Mesenteric fat pad (tissue), 1 donor: ENCODE data around the gene MBD5. TPM values are rescaled to one million over a fixed set of nuclear protein-coding genes. Genes with fewer than 3 reads are reported as not detected.

Source experiments
- DNase-seq: peaks from one replicate; pipeline ENCODE4 v3.0.0-alpha.2; 2020; ENCODE audit warnings: low spot score
- total RNA-seq: library from RNA; stranded (reverse); fragmentation: NEBNext Ultra II Directional; extraction: Animal tissue kit (Norgen Biotek cat#: 25700); gene quantifications from one replicate; pipeline ENCODE4 v1.2.1, GENCODE V29; 2021
- donor health status: DM: yes; HTN: yes; CAD: no.

The MBD5 gene
- total RNA-seq, 1 donor from 2014 or later, result 28.1 TPM

DNA sequence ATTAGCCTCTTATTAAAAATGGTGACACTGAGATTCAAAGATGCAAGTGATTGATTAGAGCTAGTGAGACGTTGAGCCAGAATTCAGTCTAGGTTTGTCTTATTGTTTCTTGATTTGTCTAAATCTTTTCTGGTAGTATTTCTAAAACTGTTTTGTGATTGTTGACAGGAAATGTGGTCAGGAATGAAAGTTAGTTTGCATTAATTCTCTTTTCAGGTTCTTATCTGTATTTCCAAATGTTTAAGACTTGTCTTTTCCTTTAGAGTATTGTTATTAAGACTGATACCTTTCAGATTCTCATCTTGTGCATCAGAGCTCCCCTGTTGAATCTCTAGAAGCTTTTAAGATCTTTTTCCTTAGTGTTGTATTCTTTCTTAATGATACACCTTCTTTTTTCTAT lies 89.3 kb downstream of the MBD5 start:
- no peak for DNase-seq

DNA sequence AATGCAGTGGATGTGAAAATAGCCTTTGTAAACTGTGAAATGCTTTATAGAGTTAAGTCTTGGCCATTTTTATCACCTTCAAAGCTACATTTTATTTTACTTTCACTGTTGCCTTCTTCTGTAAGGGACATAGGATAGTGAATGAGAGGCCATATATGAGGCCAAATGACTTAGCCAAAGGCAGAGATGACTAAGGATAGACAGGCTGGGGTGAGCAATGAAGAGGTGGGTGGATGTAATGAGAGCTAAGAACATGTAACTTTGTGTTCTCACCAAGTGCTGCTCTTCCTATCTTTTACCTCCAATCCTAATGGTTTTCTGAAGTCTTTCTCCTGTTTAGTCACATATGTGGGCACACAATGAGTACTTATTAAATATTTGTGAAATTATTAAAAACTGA lies 101.9 kb downstream of the MBD5 start:
- DNase-seq, result no peak

DNA sequence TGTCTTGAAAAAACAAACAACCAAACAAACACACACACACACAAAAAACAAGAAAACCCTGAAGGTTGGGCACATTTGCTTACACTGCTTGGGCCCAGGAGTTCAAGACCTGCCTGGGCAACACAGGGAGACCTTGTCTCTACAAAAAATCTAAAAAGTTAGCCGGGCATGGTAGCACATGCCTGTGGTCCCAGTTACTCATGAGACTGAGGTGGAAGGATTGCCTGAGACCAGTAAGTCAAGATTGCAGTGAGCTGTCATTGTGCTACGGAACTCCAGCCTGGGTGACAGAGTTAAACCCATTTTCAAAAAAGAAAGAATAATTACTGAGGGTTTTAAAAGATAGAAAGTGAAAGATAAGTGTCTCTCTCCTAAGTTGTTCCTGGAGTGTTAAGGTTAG lies 103.4 kb downstream of the MBD5 start:
- no peak for DNase-seq

DNA sequence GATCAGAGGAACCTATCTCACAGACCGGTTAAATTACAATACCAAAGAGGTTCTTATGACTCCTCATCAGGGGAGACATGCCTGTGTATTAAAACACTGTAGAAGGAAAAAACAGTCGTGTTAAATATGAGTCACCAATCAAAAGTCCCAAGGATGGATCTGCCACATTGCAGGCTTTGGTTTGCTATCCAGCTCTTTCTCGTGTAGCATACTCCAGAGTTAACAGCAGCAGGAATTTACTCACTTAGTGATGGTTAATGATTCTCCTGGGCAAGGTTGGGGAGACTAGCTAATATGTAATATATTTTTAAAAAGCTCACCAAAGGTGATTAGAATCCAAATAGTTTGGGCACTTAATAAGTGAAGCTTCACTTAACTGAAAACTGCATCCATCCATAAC lies 109.7 kb downstream of the MBD5 start:
- no peak for DNase-seq

DNA sequence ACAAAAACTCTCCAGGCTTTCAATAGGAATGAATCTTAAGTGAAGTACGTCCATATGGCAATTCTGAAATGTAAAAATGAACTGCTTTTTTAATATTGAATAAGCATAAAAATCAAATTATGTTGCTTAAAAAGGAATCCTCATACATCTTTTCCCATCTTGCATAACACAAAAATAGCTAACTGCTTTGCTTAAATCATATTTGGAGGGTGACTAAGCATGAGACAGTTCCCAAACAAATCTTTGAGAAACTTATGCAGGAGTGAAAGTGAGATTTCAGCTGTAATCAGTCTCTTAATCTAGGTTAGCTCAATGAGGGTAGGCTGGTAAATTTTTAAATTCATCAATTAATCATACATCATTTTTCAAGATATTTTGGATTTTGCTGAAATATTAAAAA lies 111.5 kb downstream of the MBD5 start:
- DNase-seq, result no peak

DNA sequence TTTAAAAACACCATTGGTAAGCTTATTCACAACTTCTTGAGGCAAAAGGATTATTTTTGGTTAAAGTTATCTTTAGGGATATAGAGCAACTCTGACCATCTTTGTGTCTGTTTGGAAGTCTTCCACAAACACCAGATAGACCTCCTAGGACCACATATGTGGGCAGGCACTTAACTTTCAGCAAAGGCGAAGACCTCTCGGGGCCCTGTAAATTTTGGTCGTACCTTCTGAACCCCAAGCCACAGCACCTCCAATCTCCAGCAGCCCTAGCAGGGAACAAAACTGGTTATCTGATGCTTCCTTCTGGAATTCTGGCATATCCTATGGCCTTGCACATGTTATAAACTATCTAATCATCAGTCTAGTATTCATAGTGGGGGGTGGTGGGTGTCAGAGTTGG lies 114.8 kb downstream of the MBD5 start:
- no peak for DNase-seq

DNA sequence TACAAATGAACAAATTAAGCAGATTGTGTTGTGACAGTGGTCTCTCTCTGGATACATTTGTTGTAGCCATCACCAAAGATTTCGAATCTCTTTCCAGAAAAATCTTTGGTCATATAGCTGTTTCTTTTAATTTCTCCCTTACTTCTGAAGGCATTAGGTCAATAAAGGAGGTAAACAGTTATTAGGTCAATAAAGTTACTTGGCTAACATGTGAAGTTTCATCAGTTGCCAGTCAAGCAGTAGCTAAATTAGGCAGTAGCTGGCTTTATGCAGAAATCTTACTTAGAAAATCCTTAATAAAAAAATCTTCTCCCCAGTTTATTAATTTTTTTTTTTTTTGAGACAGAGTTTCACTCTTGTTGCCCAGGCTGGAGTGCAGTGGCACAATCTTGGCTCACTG lies 115.5 kb downstream of the MBD5 start:
- DNase-seq, result no peak

DNA sequence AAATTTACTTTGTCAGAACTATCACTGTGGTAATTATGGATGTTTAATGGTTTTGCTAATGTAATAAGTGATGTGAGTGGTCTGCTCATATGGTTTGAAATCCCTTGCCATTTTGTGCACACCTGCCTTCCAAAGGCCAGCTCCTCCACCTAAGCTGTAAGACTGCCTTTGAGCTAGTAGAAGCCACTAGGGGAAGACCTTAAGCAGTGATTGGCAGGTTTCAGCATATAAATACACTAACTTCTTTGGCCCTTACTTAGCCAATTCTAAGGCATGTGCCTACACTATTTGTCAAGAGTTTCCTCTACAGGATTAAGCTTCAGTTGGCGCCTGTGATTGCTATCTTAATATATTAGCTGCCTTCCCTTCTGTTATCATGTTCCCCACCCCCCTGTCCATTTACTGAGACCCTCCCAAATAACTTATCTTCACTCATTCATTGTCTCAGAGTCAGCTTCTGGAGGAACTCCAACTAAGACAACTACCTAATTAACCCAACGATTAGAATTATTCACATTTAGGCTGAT lies 141.1 kb downstream of the MBD5 start:
- no peak for DNase-seq

DNA sequence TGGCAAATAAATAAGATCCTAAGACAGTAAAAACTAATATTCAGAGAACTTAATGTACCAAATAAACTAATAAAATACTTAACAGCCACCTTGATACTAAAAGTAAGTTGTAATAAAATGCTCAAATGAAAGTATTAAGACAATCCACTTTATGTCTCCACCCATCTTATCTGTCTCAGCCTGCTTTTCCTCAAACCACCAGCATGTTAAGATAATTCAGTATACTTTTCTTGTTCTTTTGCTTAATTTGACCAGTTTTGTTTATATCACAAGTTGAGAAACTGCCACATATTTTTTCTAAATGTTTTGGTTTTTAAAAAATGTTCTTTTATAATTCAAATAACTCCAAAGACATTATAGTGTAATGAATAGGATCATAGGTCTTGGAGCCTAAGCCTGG lies 142.0 kb downstream of the MBD5 start:
- no peak for DNase-seq

DNA sequence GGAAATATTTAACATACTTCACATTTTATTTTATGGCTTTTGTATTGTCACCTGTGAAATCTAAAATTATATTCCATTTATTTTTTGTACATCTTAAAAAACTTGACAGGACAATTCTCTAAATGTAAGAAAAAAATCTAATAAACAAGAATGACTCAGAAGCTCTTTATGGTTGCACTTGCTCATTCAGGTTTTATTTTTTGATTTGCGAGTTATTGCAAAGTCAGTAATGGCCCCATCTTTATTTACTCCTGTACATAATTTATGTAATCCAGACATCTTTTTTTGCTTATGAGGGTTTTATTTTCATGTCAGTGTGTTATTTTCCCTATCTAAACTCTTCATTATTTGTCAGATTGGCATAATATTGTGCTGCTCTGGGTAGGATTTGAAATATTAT lies 145.1 kb downstream of the MBD5 start:
- no peak for DNase-seq

DNA sequence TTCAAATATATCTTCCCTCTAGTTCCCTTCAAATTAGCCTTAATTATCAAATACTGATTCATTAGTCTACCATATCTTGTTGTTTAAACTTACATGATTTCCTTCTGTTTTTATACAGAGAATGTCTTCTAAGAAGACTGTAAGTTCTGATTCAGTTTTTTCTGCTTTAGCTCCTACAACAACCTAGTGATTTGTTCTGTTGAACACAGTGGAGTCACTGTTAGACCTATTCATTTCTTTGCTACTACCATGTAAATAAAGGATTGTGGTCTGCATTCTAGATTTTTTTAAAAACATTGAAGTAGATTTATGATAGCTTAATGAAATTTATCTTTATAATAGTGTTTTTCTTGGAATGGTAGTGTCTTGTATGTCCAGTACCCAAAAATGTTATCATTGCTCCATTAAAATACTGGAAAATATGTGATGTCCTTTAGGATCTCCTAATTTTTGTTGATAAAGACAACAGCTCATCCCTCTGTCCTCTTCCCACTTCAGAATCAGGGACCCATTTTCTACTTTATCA lies 146.4 kb downstream of the MBD5 start:
- DNase-seq, result no peak

DNA sequence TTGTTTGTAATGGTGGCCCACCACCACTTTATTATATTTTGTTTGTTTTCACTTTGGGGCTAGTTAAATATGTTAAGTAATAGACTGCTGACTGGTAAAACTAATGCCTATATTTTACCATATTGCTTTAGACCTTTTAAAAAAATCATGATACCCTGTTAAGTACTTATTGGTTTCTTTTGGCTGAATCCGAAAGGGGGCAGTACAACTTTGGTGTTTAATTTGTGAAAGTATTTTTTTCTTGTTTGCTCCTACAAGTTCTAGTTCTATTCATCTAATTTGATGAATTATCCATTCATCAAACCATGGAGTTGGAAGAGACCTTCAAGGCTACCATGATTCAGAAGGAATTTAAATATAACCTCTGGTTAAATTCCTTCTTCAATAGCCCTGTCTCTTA lies 147.0 kb downstream of the MBD5 start:
- no peak for DNase-seq

DNA sequence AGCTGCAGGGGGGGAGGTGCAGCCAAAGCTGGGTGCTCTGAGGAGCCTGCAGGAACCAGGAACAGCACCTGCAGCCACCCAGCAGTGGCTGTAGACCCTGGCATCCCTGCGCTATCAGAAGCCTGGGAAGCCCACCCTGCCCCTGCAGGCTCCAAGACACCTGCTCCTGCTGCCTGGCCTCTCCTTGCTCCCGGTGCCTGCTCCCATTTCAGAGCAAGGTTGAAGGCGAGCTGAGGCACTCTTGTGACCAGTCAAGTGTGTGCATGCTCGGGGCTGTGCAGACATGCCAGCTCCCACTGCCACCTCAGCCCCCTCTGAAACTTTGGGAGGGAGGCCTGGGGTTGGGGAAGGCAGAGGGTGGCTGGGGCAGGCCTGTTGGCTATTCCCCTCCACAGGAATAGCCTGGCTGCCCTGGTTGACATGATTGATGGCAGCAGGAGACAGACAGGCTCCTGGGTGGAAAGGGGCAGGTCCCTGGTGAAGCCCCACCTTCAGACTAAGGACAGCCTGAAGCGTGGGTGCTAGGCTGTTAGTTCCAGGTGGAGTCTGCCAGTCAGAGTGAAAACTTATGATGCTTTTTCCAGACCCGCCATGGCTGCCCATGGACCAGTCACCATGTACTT lies 151.4 kb downstream of the MBD5 start:
- DNase-seq, result no peak

DNA sequence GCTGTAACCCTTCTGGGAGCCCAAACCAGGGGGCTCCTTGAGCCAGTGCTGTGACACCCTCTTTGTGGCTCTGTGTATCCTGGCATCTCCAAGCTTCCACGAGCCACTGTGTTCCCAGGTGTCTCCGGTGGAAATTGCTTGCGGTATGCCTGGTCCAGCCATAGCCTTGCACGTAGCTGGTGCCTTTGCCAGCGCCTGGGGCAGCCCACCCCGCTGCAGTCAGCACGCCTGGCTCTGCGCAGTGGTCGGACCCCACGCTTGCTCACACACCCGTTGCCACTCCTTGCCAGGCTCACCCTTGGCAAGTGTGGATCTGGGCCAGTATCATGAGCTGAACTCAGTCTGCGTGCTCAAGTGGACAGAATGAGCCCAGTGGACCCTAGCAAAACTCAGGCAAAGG lies 152.3 kb downstream of the MBD5 start:
- no peak for DNase-seq

DNA sequence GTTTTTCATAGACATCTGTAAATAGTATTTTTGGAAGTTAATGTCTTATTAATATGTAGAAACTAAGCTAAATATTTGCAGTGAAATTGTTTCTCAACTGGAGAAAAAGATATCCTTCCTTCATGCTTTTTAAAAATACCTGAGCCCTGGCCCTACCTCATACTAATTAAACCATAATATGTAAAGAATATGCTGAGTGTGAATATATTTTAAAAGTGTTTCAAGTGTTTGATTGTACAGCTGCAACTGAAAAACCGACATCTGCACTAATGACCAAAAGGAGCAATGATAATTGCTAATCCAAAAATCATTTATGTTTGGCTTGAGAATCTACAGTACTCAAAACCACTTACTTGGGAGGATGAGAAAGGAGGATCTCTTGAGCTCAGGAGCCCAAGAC lies 156.7 kb downstream of the MBD5 start:
- DNase-seq, result no peak

DNA sequence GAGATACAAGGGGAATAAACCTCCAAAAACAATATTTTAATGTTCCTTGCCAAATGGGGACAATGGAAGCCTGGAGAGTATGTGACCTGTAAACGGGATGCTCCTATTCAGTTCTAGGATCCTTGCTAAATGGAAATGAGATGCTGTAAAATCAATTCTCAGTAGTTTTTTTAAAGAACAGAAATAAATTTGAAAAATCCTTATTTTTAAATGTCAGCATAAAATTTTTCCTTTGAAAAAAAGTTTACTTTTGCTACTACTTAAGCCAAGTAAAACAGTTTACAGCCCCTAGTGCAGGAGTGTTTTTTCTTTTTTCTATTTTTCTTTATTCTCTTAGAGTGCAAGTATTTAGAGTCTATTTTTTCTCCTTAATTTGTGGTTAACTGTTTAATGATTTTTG lies 158.8 kb downstream of the MBD5 start:
- no peak for DNase-seq

DNA sequence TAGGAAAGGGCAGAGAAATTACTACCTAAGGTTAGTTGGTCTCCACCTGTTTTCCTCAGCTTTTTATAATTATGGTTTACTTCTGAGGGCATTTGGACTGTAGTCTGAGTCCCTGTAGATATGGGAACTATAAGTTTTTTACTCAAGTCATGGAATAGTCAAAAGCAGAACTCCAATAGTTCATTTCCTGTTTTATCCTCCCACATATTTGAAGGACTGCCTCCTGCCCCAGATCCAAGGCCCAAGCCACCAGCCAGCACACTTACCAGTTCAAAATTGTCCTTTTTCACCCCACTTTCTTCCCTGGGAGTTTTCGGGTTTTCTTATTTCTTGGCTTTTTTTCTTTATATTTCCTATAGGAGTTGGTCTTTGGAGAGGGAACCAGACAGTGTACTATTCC lies 164.1 kb downstream of the MBD5 start:
- DNase-seq, result no peak

DNA sequence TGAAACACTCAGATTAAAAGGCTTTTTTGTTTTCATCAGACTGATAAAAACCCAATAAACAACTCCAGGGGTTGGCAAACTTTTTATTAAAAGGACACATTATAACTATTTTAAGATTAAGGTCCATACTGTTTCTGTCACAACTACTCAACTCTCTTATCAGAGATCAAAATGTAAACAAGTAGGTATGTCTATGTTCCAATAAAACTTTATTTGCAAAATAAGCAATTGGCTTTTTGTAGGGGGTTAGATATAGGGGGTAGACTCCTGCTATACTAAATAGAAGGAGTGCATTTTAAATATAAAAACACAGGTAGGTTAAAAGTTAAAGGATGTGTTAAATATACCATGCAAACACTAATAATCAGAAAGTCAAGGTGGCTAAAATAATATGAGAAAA lies 174.0 kb downstream of the MBD5 start:
- no peak for DNase-seq

DNA sequence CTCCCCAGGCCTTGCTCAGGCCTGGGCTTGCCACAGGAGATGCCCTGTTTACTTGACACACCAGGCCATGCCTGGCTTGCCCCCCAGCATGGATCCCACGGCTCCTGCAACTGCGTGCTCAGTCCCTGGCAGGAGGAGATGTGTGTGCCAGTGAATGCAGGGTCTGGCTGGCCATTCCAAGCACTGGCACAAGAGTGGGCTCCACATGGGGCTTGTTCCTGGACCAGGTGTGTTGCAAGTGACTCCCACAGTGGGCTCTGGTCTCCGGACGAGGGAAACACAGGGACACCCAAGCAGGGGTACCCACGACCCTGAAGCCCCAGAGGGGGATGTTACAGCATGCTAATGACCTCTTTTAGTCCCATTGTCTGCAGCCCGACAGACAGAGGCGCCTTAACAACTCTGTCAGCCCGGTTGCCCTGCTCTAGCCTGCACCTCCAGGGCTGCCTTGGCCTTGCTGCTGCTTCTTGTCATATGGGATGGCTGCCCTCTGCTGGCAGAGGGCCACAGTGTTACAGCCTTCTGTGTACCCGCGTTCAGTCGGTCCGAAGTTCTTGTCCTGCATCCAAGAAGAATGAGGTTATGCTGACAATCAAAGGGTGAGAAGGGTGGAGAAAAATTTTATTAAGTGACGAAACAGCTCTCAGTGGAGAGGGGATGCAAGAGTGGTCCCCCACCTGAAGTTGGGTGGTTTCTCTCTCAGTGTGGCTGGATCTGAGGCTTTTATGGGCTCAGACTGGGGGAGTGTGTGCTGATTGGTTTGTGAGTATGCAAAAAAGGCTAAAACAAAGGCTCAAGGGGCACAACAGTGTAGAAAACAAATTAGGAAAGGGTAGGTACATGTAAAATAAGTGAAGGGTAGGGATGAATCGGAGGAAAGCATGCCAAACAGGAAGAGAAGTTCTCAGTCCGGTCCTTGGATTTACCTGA lies 180.4 kb downstream of the MBD5 start:
- no peak for DNase-seq

DNA sequence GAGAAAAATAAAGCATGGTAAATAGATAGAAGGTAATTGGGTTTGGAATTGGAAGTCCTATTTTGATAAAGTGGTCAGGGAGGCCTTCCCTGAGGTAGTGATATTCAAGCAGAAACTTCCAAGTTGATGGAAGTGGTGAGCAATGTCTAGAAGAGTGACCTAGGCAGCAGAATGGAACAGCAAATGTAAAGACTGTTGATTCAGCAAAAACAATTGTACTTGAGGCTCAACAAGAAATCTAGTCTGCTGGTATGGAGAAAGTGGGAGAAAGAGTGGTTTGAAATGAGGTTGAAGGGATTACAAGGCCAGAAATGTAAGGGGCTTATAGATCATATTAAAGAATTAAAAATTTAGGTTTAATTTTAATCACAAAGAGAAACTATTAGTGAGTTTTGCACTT lies 181.3 kb downstream of the MBD5 start:
- DNase-seq, result no peak

DNA sequence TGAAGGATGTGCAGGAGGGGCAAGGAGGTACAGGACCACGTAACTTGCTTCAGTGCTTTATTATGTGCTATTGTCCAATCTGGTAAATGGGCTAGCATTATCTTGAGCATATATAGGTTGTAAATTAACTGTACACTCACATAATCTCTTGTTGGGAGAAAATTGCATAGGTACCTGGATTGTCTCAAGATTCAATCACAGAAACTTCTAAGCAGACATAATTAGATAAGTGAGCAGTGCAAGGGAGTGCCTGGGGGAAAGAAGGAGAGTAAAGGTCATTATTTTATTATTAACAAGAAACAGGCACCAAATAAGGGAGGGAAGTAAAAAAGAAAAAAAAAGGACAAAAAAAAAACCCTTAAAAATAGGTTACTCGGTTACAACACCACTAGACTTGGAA lies 186.2 kb downstream of the MBD5 start:
- no peak for DNase-seq

DNA sequence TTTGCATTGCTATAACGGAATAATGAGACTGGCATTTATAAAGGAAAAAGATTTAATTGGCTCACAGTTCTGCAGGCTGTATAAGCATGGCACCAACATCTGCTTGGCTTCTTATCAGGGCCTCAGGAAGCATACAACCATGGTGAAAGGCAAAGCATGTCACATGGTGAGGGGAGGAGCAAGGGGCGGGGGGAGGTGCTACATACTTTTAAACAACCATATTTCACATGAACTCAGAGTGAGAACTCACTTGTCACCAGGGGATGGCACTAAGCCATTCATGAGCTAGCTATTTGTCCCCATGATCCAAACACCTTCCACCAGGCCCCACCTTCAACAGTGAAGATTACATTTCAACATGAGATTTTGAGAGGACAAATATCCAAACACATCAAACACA lies 188.7 kb downstream of the MBD5 start:
- DNase-seq, result no peak
